VCaP (cell line): ENCODE measurements around the gene CACNA1D.

Source experiments
- H3K27ac ChIP-seq: fragments of 450-650 bp; 2 replicates; pipeline ENCODE4 v1.5.1; 2017
- TF ChIP-seq, protein P1 (sequence below): fragments of 450-650 bp; conservative IDR thresholded peaks from 2 replicates; pipeline ENCODE4 v1.5.1; 2017; ENCODE audit warnings: mild to moderate bottlenecking, moderate library complexity

The CACNA1D gene

GRCh38 chr3:53729159-53729558 lies 234.7 kb downstream of the CACNA1D start:
- TF ChIP-seq, protein P1, sequence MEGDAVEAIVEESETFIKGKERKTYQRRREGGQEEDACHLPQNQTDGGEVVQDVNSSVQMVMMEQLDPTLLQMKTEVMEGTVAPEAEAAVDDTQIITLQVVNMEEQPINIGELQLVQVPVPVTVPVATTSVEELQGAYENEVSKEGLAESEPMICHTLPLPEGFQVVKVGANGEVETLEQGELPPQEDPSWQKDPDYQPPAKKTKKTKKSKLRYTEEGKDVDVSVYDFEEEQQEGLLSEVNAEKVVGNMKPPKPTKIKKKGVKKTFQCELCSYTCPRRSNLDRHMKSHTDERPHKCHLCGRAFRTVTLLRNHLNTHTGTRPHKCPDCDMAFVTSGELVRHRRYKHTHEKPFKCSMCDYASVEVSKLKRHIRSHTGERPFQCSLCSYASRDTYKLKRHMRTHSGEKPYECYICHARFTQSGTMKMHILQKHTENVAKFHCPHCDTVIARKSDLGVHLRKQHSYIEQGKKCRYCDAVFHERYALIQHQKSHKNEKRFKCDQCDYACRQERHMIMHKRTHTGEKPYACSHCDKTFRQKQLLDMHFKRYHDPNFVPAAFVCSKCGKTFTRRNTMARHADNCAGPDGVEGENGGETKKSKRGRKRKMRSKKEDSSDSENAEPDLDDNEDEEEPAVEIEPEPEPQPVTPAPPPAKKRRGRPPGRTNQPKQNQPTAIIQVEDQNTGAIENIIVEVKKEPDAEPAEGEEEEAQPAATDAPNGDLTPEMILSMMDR, result no peak
- H3K27ac ChIP-seq, result no peak overlapping the region

DNA sequence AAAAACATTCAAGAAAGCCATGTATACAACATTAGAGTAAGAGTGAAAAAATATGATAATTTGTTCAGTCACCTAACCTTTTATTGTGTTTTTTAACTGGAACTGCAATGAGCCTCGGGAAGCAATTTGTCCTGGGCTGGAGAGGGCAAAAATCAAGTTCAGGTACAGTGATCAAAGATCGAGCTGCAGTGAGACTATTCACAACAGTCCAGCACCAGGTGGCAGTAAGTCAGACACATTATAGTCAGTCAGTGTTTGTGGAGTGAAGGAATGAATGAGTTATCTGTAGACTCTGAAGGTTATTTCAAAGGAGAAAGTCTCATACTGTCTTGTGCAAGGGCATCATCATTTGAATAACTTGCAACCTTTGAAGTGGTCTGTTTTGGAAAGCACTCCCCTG lies 235.2 kb downstream of the CACNA1D start:
- H3K27ac ChIP-seq, result no peak overlapping the region
- TF ChIP-seq, protein P1, result no peak; the same call in 1 of the 2 replicates

- TF ChIP-seq, protein P1, result no peak
- H3K27ac ChIP-seq, result no peak overlapping the region
These were observed 236.2 kb downstream of the CACNA1D start for GRCh38 chr3:53730576-53730975.

GRCh38 chr3:53731934-53732624 lies 237.7 kb downstream of the CACNA1D start:
- TF ChIP-seq, protein P1, result no peak
- no peak overlapping the region for H3K27ac ChIP-seq

DNA sequence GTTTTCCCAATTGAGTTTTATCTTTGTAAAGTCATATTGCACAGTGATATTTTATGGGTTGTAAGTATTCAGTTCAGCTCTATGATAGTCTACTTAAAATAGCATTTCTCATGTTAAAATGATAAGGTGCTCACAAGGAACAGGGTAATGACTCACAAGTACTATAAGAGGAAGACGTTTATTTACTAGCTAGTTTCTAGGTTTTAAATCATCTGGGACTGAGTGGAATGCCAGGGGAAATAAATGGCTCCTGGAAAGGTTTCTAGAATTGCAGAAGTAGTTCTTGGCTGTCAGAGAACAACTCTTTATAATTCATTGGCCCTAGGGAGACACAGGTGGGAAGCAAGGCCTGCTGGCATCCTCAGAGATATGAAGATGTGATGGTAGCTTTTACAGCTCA lies 239.0 kb downstream of the CACNA1D start:
- TF ChIP-seq, protein P1, result no peak
- H3K27ac ChIP-seq, result no peak overlapping the region

DNA sequence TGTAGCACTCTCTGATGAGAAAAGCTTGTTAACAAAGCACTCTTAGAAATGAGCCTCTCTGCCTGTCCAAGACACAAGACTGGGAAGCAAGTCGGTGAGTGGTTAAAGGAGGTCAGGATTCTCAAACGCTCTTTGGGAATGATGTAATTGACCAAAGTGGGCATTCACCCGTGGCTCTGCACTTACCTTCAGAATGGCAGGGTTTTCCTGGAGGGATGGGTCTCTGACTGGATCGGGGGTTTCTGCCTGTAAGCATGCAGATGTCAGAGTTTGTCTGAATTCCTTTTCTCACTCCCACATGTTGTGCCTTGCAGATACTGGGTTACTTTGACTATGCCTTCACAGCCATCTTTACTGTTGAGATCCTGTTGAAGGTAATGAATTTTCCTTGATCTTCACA lies 245.6 kb downstream of the CACNA1D start:
- no peak overlapping the region for H3K27ac ChIP-seq
- TF ChIP-seq, protein P1, result no peak

DNA sequence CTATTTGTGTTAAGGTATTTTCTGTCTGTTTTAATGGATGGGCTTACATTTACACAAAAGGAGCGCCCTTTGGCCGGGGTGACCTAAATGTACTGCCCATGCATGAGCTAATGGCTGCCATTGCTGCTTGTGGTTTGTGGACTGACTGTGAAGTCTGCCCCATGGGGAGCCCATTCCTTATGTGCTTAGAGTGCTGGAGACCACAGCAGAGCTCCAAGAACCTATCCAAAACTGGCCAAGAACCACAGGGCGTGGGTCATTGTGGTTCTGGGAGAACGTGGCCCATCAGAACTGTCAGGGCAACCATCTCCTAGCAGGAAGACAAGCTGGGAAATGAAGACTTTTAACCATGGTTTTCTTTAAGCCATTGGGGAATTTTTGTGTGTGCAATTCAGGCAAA lies 246.5 kb downstream of the CACNA1D start:
- H3K27ac ChIP-seq, result no peak overlapping the region
- TF ChIP-seq, protein P1, result no peak
